T-helper 2 cell (primary cell): ENCODE results near the gene SPINT2.
"Not testable (repeated sequence)": the region's sequence is repeated elsewhere in the genome, so short reads cannot be mapped to it uniquely, and the experiment has no call there.

Source experiments
- DNase-seq, 5 experiments: peaks; one replicate each; pipeline versions ENCODE4 v3.0.0 to v3.0.0-alpha.2; 2012 to 2022

The SPINT2 gene

GRCh38 chr19:38321646-38322196 lies 57.3 kb downstream of the SPINT2 start:
- no peak for DNase-seq

DNA sequence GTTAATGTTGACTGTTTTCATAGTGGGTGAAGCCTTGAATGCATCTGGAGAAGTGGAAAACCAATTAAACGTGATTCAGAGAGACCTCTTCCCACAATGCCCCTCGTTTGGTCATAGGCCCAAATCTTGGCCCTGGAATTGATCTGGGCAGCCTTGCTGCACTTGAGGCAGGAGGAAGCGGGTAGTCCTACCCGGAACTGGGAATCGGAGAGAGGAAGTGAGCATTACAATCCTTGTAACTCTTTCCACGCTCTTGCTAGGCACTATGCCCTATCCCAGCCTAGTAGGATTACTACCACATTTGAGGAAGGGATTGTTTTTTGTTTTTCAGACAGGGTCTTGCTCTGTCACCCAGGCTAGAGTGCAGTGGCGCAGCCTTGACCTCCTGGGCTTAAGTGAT lies 58.9 kb downstream of the SPINT2 start:
- DNase-seq = no peak

- DNase-seq = no peak
These were observed 60.1 kb downstream of the SPINT2 start for GRCh38 chr19:38324431-38324830.

DNA sequence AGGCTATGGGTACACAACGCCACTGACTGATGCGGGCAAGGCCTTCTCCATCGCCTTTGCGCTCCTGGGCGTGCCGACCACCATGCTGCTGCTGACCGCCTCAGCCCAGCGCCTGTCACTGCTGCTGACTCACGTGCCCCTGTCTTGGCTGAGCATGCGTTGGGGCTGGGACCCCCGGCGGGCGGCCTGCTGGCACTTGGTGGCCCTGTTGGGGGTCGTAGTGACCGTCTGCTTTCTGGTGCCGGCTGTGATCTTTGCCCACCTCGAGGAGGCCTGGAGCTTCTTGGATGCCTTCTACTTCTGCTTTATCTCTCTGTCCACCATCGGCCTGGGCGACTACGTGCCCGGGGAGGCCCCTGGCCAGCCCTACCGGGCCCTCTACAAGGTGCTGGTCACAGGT lies 62.2 kb downstream of the SPINT2 start:
- no peak for DNase-seq

- DNase-seq = no peak
These were observed 65.3 kb downstream of the SPINT2 start for GRCh38 chr19:38329651-38330050.

- DNase-seq = no peak
These were observed 67.4 kb downstream of the SPINT2 start for GRCh38 chr19:38331728-38332127.

DNA sequence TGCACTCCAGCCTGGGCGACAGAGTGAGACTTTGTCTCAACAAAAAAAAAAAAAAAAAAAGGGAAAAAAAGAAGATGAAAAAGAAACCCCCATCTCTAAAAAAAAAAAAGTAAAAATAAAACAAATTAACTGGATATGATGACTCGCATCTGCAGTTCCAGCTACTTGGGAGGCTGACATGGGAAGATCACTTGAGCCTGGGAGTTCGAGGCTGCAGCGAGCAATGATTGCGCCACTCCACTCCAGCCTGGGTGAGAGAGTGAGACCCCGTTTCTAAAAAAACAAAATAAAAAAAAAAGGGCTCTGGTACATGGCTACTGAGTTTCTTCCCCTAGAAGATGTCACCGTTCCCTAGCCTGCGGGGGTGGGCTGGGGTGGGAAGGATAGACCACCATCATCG lies 68.9 kb downstream of the SPINT2 start:
- no peak for DNase-seq

GRCh38 chr19:38335949-38336637 lies 71.7 kb downstream of the SPINT2 start:
- peak; percentile 85 to 98 (median 92) for DNase-seq

DNA sequence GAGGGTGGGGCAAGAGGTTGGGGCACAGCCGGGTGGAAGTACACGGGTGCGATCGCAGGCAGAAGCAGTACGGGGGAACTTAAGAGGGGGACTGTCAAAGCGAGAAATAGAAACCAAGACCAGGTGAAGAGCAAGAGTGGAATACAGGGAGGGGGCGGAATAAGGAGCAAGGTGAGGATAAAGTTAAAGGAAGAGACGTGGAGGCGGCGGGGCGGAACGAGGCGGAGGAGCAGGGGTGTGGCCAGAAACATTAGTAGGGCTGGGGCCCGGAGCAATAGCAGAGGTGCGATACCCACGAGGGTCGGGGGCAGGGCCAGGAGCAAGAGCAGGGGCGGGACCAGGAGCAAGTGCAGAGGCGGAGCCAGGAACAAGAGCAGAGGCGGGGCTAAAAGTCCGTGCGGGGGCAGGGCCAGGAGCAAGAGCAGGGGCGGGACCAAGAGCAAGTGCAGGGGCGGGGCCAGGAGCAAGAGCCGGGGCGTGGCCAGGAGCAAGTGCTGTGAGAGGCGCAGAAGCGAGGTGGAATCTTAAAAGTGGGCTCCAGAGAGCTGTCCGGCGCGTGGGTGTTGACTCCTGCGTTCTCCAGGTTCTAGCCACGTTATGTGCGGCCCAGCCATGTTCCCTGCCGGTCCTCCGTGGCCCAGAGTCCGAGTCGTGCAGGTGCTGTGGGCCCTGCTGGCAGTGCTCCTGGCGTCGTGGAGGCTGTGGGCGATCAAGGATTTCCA lies 72.4 kb downstream of the SPINT2 start:
- DNase-seq = peak; percentile 87 to 96 (median 95)

GRCh38 chr19:38337360-38337653 lies 72.9 kb downstream of the SPINT2 start:
- no peak for DNase-seq

DNA sequence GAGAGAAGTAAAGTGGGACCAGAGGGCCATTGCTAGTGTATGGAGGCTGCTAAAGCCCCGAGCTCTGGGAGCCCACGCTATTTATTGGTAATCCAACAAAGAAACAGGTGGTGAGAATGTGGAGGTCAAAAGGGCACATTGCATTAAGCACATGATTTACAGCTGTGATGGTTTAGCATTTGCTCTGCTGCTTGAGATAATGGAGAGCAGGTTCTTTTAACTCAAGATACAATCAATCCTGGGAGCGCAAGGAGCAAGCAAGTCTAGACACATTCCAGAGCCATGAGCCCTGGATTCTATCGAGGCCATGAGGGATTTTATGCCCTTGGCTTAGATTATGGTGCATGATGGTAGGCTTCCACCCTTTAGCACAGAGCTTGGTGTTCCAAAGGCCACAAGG lies 74.6 kb downstream of the SPINT2 start:
- DNase-seq = not testable (repeated sequence)

- DNase-seq = no peak
These were observed 76.6 kb downstream of the SPINT2 start for GRCh38 chr19:38340927-38341326.
